Measurements from ENCODE around the gene PLEKHG4B.
"Not testable (repeated sequence)": the region's sequence is repeated elsewhere in the genome, so short reads cannot be mapped to it uniquely, and the experiment has no call there.

The PLEKHG4B gene

DNA sequence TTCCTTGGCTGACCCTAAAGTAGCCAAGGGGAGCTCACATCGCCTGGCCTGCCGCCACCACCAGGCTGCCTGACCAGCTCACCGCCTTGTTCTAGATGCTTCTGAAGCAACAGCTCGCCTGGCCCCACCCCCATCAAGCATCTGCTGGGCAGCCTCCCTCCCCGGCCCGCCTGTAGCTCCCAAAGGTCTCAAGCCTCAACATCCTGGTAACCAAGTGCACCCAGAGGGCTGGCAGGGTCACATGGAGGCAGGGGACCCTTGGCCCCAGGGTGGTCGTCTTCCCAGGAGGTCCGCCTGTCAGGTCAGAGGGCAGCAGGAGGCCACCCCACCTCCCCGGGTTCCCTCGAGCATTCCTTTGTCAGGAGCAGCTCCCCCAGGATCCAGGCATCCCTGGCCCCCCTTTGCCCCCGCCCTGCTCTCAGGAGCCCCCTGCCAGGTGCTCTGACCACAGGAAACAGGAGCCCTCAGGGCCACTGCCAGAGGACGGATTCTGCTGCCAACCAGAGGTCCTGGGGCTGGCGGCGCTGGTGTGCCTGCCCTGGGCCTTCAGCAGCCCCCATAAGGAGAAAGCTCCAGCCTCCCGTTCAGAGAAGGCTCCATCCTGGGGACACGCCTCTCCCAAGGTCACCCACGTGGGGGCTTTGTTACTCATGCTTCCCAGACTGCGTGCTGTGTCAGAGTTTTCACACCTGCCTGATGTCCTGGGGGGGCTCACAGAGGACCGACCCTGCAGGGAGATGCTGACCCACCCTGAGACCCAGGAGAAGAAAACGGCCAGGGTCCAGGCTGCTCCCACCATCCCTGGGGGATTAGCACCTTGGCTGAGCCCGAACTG lies 95.9 kb downstream of the PLEKHG4B start:
- DNase-seq (ENCODE audit: low spot score) = no peak

- DNase-seq (ENCODE audit: low spot score) = peak; percentile 96
These were observed 96.8 kb downstream of the PLEKHG4B start for GRCh38 chr5:188488-189481.

DNA sequence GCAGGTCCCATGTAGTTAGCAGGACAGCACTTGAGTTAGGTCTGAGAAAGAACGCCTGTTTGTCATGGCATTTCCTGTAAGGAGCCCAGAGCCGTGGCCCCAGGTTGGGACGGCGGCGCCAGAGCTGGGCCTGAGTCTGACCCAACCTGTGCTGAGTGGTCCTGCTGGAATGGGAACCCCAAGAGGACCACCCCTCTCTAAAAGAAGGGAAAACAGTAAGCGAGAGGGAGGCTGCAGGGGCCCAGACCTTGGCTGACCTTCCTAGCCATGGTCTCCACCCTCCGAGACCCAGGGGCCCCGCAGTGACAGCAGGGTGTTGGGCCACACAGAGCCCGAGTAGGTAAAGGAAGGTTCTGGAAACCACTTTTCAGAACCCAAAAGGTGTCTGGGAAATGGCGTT lies 97.5 kb downstream of the PLEKHG4B start:
- no peak for DNase-seq (ENCODE audit: low spot score)

GRCh38 chr5:189976-190365 lies 98.0 kb downstream of the PLEKHG4B start:
- no peak for DNase-seq (ENCODE audit: low spot score)

- no peak for DNase-seq (ENCODE audit: low spot score)
These were observed 98.5 kb downstream of the PLEKHG4B start for GRCh38 chr5:190366-191035.

GRCh38 chr5:191036-191948 lies 99.3 kb downstream of the PLEKHG4B start, which contains the start of gene LRRC14B:
Gene LRRC14B, plus strand, starts transcription at chr5:191495. Its CDS starts 44 bp downstream, at chr5:191539.
- no peak for DNase-seq (ENCODE audit: low spot score)

DNA sequence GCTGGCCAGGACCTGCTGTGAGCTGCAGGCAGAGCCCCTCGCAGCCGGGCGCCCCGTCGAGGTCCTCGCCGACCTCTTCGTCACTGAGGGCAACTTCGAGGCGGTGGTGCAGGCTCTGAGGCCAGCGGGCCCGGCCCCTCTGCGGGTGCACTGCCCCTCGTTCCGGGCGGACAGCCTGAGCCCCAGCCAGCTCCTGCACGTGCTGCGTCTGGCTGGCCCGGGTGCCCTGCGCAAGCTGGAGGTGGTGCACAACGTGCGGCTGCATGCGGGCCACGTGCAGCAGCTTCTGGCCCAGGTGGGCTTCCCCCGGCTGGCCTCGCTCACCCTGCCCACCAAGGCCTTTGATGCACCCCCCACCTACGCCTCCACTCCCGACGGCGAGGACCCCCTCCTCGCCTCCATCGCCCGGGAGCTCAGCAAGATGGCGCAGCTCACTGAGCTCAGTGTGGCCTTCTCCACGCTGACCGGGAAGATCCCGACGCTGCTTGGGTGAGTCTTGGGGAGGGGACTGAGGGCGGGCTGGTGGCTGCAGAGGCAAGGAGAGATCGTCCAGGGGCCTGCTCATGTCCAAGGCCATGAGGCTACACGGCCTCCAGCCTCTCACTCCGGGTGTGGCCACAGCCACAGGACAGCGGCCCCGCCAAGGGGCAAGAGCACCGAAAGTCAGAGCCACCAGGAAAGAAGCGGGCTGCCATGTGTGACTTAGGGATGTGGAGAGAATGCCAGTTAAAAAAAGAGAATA lies 100.2 kb downstream of the PLEKHG4B start:
- no peak for DNase-seq (ENCODE audit: low spot score)

DNA sequence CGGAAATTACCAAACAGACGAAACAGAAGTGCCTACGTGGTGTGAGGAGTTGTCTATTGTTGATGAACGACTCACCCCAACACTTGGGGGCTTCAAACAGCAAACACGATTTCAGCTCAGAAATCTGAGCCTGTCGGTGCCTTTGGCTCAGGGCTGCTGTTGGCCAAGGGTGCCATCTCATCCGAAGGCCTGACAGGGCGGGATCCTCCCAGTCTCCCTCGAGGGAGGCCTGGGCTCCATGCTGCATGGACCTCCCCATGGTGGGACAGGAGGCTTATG lies 100.7 kb downstream of the PLEKHG4B start:
- DNase-seq (ENCODE audit: low spot score) = no peak

GRCh38 chr5:192970-193831 lies 101.2 kb downstream of the PLEKHG4B start:
- DNase-seq (ENCODE audit: low spot score) = no peak

GRCh38 chr5:194102-194501 lies 102.1 kb downstream of the PLEKHG4B start:
- no peak for DNase-seq (ENCODE audit: low spot score)

GRCh38 chr5:194603-195209 lies 102.7 kb downstream of the PLEKHG4B start:
- no peak for DNase-seq (ENCODE audit: low spot score)

DNA sequence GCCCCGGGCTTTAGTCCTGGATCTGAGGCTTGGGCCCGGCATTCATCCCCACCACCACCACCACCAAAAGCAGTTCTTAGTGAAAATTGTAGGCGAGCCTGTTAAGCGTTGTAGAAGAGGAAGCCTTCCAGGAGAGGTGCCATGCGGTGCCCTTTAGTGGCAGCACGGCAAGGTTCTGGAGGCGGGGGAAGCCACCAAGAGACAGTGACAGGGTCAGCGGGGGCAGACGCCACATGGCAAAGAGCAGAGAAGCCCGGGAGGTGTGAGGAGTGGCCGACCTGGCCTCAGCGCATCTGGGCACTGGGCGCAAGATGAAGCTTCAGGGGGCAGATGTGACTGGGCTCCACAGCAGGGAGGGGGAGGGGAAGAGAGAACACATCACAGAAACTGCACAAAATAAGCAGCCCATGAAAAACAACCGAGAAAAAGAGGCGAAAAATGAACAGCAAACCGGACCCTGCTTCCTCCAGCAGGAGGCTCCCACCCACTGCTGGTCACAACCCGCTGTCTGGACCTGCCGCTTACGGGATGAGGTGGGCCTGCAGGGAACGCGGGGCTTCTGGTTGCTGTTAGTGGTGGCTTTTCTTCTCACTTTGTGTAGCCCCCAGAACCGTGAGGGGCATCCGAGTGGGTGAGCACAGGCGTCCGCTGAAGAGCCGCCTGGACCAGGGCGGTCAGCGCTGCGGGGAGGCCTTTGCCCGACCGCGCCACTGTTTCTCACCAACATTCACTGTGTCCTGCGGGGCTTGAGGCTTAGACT lies 103.6 kb downstream of the PLEKHG4B start:
- no peak for DNase-seq (ENCODE audit: low spot score)

DNA sequence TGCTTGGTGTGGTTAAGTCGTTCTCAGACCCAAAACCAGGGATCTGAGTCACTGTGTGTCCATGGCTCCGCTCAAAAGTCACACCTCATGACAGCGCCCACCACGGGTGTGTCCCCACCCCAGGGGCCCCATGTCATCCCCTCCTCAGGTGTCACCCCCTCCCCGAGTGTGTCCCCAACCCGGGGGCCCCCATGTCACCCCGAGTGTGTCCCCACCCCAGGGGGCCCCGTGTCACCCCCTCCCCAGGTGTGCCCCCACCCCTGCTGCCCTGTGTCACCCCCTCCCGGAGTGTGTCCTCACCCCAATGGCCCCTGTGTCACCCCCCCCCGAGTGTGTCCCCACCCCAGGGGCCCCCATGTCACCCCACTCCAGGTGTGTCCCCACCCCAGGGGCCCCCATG lies 104.4 kb downstream of the PLEKHG4B start:
- DNase-seq (ENCODE audit: low spot score) = no peak

- DNase-seq (ENCODE audit: low spot score) = not testable (repeated sequence)
These were observed 105.1 kb downstream of the PLEKHG4B start for GRCh38 chr5:197031-197430.

DNA sequence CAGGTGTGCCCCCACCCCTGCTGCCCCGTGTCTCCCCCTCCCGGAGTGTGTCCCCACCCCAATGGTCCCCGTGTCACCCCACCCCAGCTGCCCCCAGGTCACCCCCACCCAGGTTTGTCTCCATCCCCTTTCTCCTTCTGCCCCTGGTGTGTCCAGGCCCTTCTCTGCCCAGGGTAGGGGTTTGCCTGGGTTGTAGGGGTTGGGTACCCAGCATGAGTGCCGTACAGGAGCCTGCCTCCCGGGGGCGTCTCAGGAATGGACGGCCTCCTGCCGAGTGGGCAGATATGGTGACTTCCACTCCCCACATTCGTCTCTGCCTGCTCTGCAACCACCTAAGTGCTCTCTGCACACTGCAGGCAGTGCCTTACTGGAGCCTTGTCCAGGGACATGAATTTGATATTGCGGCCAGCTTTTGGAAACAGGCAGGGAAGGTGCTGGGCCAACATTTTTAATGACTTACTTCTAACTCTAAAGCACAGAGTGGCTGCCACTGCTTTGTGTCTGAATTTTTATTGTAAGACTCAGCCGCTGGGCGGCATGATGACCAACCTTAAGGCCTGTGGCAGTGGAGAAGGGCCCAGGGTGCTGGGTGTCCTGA lies 106.0 kb downstream of the PLEKHG4B start:
- DNase-seq (ENCODE audit: low spot score) = no peak

- DNase-seq (ENCODE audit: low spot score) = no peak
These were observed 106.7 kb downstream of the PLEKHG4B start for GRCh38 chr5:198516-199196.

GRCh38 chr5:199197-199949 lies 107.4 kb downstream of the PLEKHG4B start:
- no peak for DNase-seq (ENCODE audit: low spot score)

Data from HuH-7.5 (cell line).